Right ventricle myocardium inferior (tissue), 1 donor: ENCODE measurements around the gene MAN1A2. TPM values are rescaled to one million over a fixed set of nuclear protein-coding genes. Genes with fewer than 3 reads are reported as not detected.

Experiments
- ATAC-seq: fragments of 200-7000 bp; cut with Tn5 transposase; one replicate; pipeline ENCODE4 v1.9.1; 2020; ENCODE audit warnings: mild to moderate bottlenecking, moderate library complexity
- DNase-seq: peaks from one replicate; pipeline ENCODE4 v3.0.0; 2021; ENCODE audit errors: missing footprints
- intact Hi-C: fragments of 100-400 bp; cut with DNase I; formaldehyde crosslinking; loops from one replicate; pipeline ENCODE4 v1.11.0; 2022
- total RNA-seq: library from RNA; stranded (reverse); fragmentation: NEBNext Ultra II Directional; extraction: Animal tissue kit (Norgen Biotek cat#: 25700); gene quantifications from one replicate; pipeline ENCODE4 v1.2.1, GENCODE V29; 2021
- donor health status: DM: no; HTN: yes; CAD: no; lungs with severe emphysema.

MAN1A2 gene
- total RNA-seq, 1 donor from 2014 or later, result 24.6 TPM

GRCh38 chr1:117565076-117565556 is 197.9 kb downstream of the MAN1A2 start:
- no peak for DNase-seq
- no peak for ATAC-seq
- intact Hi-C loops, result no loop called here

- intact Hi-C loops, result no loop called here
- no peak for ATAC-seq
- no peak for DNase-seq
Measured at GRCh38 chr1:117565745-117566455, 198.7 kb downstream of the MAN1A2 start.

GRCh38 chr1:117566556-117566955 is 199.3 kb downstream of the MAN1A2 start:
- no peak for DNase-seq
- intact Hi-C loops, result no loop called here
- ATAC-seq, result no peak

GRCh38 chr1:117567435-117567834 is 200.2 kb downstream of the MAN1A2 start:
- intact Hi-C loops, result no loop called here
- ATAC-seq (no peak), DNase-seq (no peak)

- intact Hi-C loops, result no loop called here
- ATAC-seq (no peak), DNase-seq (no peak)
Measured at GRCh38 chr1:117567976-117568375, 200.7 kb downstream of the MAN1A2 start.

GRCh38 chr1:117568999-117569398 is 201.8 kb downstream of the MAN1A2 start:
- DNase-seq, result no peak
- intact Hi-C loops, result no loop called here
- no peak for ATAC-seq

- DNase-seq (no peak), ATAC-seq (no peak)
- intact Hi-C loops, result no loop called here
Measured at GRCh38 chr1:117569856-117570255, 202.6 kb downstream of the MAN1A2 start.

- intact Hi-C loops, result no loop called here
- DNase-seq (no peak), ATAC-seq (no peak)
Measured at GRCh38 chr1:117570988-117571409, 203.8 kb downstream of the MAN1A2 start.

- intact Hi-C loops, result no loop called here
- DNase-seq (no peak), ATAC-seq (no peak)
Measured at GRCh38 chr1:117571496-117571895, 204.2 kb downstream of the MAN1A2 start.

- intact Hi-C loops, result no loop called here
- ATAC-seq (no peak), DNase-seq (no peak)
Measured at GRCh38 chr1:117572546-117572945, 205.3 kb downstream of the MAN1A2 start.

- ATAC-seq (no peak), DNase-seq (no peak)
- intact Hi-C loops, result no loop called here
Measured at GRCh38 chr1:117573386-117574023, 206.3 kb downstream of the MAN1A2 start.

- ATAC-seq (no peak), DNase-seq (no peak)
- intact Hi-C loops, result no loop called here
Measured at GRCh38 chr1:117574161-117574835, 207.0 kb downstream of the MAN1A2 start.

GRCh38 chr1:117575586-117576225 is 208.5 kb downstream of the MAN1A2 start:
- DNase-seq, result no peak
- intact Hi-C loops, result no loop called here
- no peak for ATAC-seq

- intact Hi-C loops, result no loop called here
- DNase-seq, result no peak
Measured at GRCh38 chr1:117576236-117576635, 209.0 kb downstream of the MAN1A2 start.

GRCh38 chr1:117577191-117577885 is 210.1 kb downstream of the MAN1A2 start:
- intact Hi-C loops, result no loop called here
- DNase-seq (no peak), ATAC-seq (no peak)

More at GRCh38 chr1:117576236-117576635, 209.0 kb downstream of the MAN1A2 start:
- ATAC-seq, result no peak

GRCh38 chr1:117578466-117578865 is 211.2 kb downstream of the MAN1A2 start:
- intact Hi-C loops, result no loop called here
- ATAC-seq (no peak), DNase-seq (no peak)
